H9 (cell line): ENCODE data around the gene C11orf21. TPM values are rescaled to one million over a fixed set of nuclear protein-coding genes. Genes with fewer than 3 reads are reported as not detected.

ENCODE experiments used
- DNase-seq: peaks from one replicate; pipeline ENCODE4 v3.0.0-alpha.2; 2017
- H2AFZ ChIP-seq: one replicate; pipeline ENCODE4 v1.6.1; 2013; ENCODE audit warnings: mild to moderate bottlenecking, low read length, control low read depth, moderate library complexity
- H2AK5ac ChIP-seq: 2 replicates; pipeline ENCODE4 v1.6.1; 2013; ENCODE audit warnings: low read length, control low read depth, mixed read lengths; ENCODE audit not compliant: insufficient read length
- H2BK120ac ChIP-seq: one replicate; pipeline ENCODE4 v1.6.1; 2013; ENCODE audit warnings: low read depth, mild to moderate bottlenecking, low read length, control low read depth, inconsistent platforms; ENCODE audit not compliant: poor library complexity, severe bottlenecking
- H2BK12ac ChIP-seq: 2 replicates; pipeline ENCODE4 v1.6.1; 2013; ENCODE audit warnings: low read length, control low read depth, mixed read lengths, low read depth; ENCODE audit not compliant: insufficient read length
- H2BK15ac ChIP-seq: 2 replicates; pipeline ENCODE4 v1.6.1; 2013; ENCODE audit warnings: low read depth, low read length, control low read depth
- H2BK20ac ChIP-seq: one replicate; pipeline ENCODE4 v1.6.1; 2013; ENCODE audit warnings: low read depth, mild to moderate bottlenecking, low read length, control low read depth, inconsistent platforms; ENCODE audit not compliant: poor library complexity, severe bottlenecking
- H2BK5ac ChIP-seq: 2 replicates; pipeline ENCODE4 v1.6.1; 2013; ENCODE audit warnings: low read length, control low read depth, mixed read lengths; ENCODE audit not compliant: insufficient read length
- H3K14ac ChIP-seq: 2 replicates; pipeline ENCODE4 v1.6.1; 2013; ENCODE audit warnings: low read length, control low read depth; ENCODE audit not compliant: insufficient read depth
- H3K18ac ChIP-seq: 2 replicates; pipeline ENCODE4 v1.6.1; 2013; ENCODE audit warnings: low read depth, mild to moderate bottlenecking, mixed read lengths, low read length, control low read depth; ENCODE audit not compliant: insufficient read length
- H3K23ac ChIP-seq: 2 replicates; pipeline ENCODE4 v1.6.1; 2013; ENCODE audit warnings: low read length, control low read depth, mixed read lengths, low read depth; ENCODE audit not compliant: insufficient read length
- H3K23me2 ChIP-seq: 2 replicates; pipeline ENCODE4 v1.6.1; 2013; ENCODE audit warnings: low read depth, mild to moderate bottlenecking, mixed read lengths, low read length, control low read depth; ENCODE audit not compliant: insufficient read length, poor library complexity, severe bottlenecking
- H3K27ac ChIP-seq: 2 replicates; pipeline ENCODE4 v1.5.1; 2013; ENCODE audit warnings: low read length, control low read depth, mixed read lengths, low read depth; ENCODE audit not compliant: insufficient read length
- H3K27me3 ChIP-seq: 2 replicates; pipeline ENCODE4 v1.6.1; 2013; ENCODE audit warnings: low read length, control low read depth, inconsistent platforms; ENCODE audit not compliant: insufficient read depth
- H3K4ac ChIP-seq: 2 replicates; pipeline ENCODE4 v1.6.1; 2013; ENCODE audit warnings: low read depth, mild to moderate bottlenecking, control low read depth, inconsistent platforms, low read length, moderate library complexity
- H3K4me1 ChIP-seq: 2 replicates; pipeline ENCODE4 v1.6.1; 2013; ENCODE audit warnings: low read length, control low read depth, inconsistent platforms; ENCODE audit not compliant: insufficient read depth
- H3K4me2 ChIP-seq: 2 replicates; pipeline ENCODE4 v1.6.1; 2013; ENCODE audit warnings: low read length, control low read depth, mixed read lengths; ENCODE audit not compliant: insufficient read length, insufficient read depth
- H3K56ac ChIP-seq: 2 replicates; pipeline ENCODE4 v1.6.1; 2013; ENCODE audit warnings: low read depth, mild to moderate bottlenecking, mixed read lengths, low read length, control low read depth; ENCODE audit not compliant: insufficient read length
- H3K79me1 ChIP-seq: 2 replicates; pipeline ENCODE4 v1.6.1; 2013; ENCODE audit warnings: low read depth, mild to moderate bottlenecking, moderate library complexity, low read length, control low read depth, inconsistent platforms; ENCODE audit not compliant: insufficient read depth, poor library complexity, severe bottlenecking
- H3K79me2 ChIP-seq: 2 replicates; pipeline ENCODE4 v1.6.1; 2013; ENCODE audit warnings: low read length, control low read depth, inconsistent platforms; ENCODE audit not compliant: insufficient read depth
- H3K9ac ChIP-seq: 2 replicates; pipeline ENCODE4 v1.6.1; 2013; ENCODE audit warnings: low read length, control low read depth, mixed read lengths; ENCODE audit not compliant: insufficient read length; ENCODE audit errors: extremely low read depth
- H3K9me3 ChIP-seq: one replicate; pipeline ENCODE4 v1.6.1; 2013; ENCODE audit warnings: low read depth, low read length, inconsistent platforms; ENCODE audit not compliant: control insufficient read depth
- H3T11ph ChIP-seq: one replicate; pipeline ENCODE4 v1.6.1; 2013; ENCODE audit warnings: mild to moderate bottlenecking, low read length, control low read depth, inconsistent platforms
- H4K20me1 ChIP-seq: one replicate; pipeline ENCODE4 v1.6.1; 2013; ENCODE audit not compliant: control insufficient read depth, insufficient read length, insufficient read depth
- H4K5ac ChIP-seq: 2 replicates; pipeline ENCODE4 v1.6.1; 2013; ENCODE audit warnings: low read depth, mild to moderate bottlenecking, mixed read lengths, low read length, control low read depth; ENCODE audit not compliant: insufficient read length
- H4K8ac ChIP-seq: replicated peaks from 2 replicates; pipeline ENCODE4 v1.6.1; 2013; ENCODE audit warnings: low read length, control low read depth, mixed read lengths, low read depth; ENCODE audit not compliant: insufficient read length
- H4K91ac ChIP-seq: 2 replicates; pipeline ENCODE4 v1.6.1; 2013; ENCODE audit warnings: low read depth, mild to moderate bottlenecking, moderate library complexity, mixed read lengths, low read length, control low read depth; ENCODE audit not compliant: insufficient read length
- H3K27ac Mint-ChIP-seq, 3 experiments: 2 replicates in 2 of 3; 3 replicates in 1 of 3; pipeline ENCODE4 v1.8.0; 2020 to 2021; ENCODE audit warnings: mixed read lengths in 3 of 3, mild to moderate bottlenecking in 1 of 3, moderate library complexity in 1 of 3
- H3K27me3 Mint-ChIP-seq: 2 replicates; pipeline ENCODE4 v1.8.0; 2021; ENCODE audit warnings: low read depth, mild to moderate bottlenecking, moderate library complexity, mixed read lengths
- H3K36me3 Mint-ChIP-seq, 3 experiments: 2 replicates in 2 of 3; 3 replicates in 1 of 3; pipeline ENCODE4 v1.8.0; 2020 to 2021; ENCODE audit warnings: low read depth in 3 of 3, mixed read lengths in 3 of 3; ENCODE audit not compliant: insufficient read depth in 1 of 3
- H3K4me1 Mint-ChIP-seq, 2 experiments: 2 replicates each; pipeline ENCODE4 v1.8.0; 2020; ENCODE audit warnings: mixed read lengths in 2 of 2
- H3K4me3 Mint-ChIP-seq, 2 experiments: 2 replicates in 1 of 2; 3 replicates in 1 of 2; pipeline ENCODE4 v1.8.0; 2020 to 2021; ENCODE audit warnings: mild to moderate bottlenecking in 2 of 2, mixed read lengths in 2 of 2, moderate library complexity in 1 of 2
- H3K9me3 Mint-ChIP-seq, 2 experiments: 2 replicates in 1 of 2; 3 replicates in 1 of 2; pipeline ENCODE4 v1.8.0; 2020; ENCODE audit warnings: mild to moderate bottlenecking in 2 of 2, mixed read lengths in 2 of 2, moderate library complexity in 1 of 2
- CTCF ChIP-seq: fragments of 200-600 bp; sonication (generic); conservative IDR thresholded peaks from 3 replicates; pipeline ENCODE4 v1.8.0; 2021; ENCODE audit warnings: antibody characterized with exemption, mild to moderate bottlenecking
- WGBS: extraction: QIAGEN DNeasy Blood & Tissue Kit; methylation state at CpG from one replicate; pipeline ENCODE4 v1.1.7; 2013; ENCODE audit warnings: missing lambda C conversion rate, low lambda C conversion rate, mixed read lengths; ENCODE audit not compliant: insufficient read length; ENCODE audit errors: extremely low coverage; 5-methylcytosine and 5-hydroxymethylcytosine counted together
- total RNA-seq: library from RNA; stranded (reverse); gene quantifications from 2 replicates; pipeline ENCODE4 v1.2.1, GENCODE V29; 2021

Gene C11orf21
- total RNA-seq, 1 experiment from 2014 or later, result not detected

- peaks cover 8% of the 10 kb centered on the region for H3K9me3 ChIP-seq
- Mint-ChIP-seq H3K27ac (no peak overlapping the region), H3K36me3 (peaks cover 0 to 8% (median 7%) of the 10 kb centered on the region in 3 experiments; a peak in 4 of 7 replicates), H3K4me3 (no peak overlapping the region), H3K4me1 (peaks cover 0 to 4% of the 10 kb centered on the region in 2 experiments; a peak in 1 of 4 replicates), H3K9me3 (peaks cover 35 to 41% of the 10 kb centered on the region in 2 experiments), H3K27me3 (peaks cover 56% of the 10 kb centered on the region)
- no peaks in the 10 kb centered on the region for H3K27me3 ChIP-seq
- H2BK5ac ChIP-seq, result no peak overlapping the region
- H3T11ph ChIP-seq, result no peak overlapping the region
- TF ChIP-seq CTCF, result no peak
- H2AFZ ChIP-seq, result no peak overlapping the region
- H3K4me1 ChIP-seq, result no peaks in the 10 kb centered on the region
- H3K18ac ChIP-seq, result no peak overlapping the region
- H3K23ac ChIP-seq, result no peak overlapping the region
- no peaks in the 10 kb centered on the region for H3K23me2 ChIP-seq
- no peaks in the 10 kb centered on the region for H4K20me1 ChIP-seq
- H3K4me2 ChIP-seq, result no peak overlapping the region
- H3K4ac ChIP-seq, result no peak overlapping the region
- no peak overlapping the region for H3K9ac ChIP-seq
- H3K56ac ChIP-seq, result no peak overlapping the region
- H2BK15ac ChIP-seq, result no peak overlapping the region
- H4K91ac ChIP-seq, result no peak overlapping the region
- WGBS, result no CpG with 5 or more reads among the region's 2 CpGs
- H3K14ac ChIP-seq, result no peak overlapping the region
- H3K79me2 ChIP-seq, result no peaks in the 10 kb centered on the region
- no peaks in the 10 kb centered on the region for H3K79me1 ChIP-seq
- no peak for DNase-seq
- no peak overlapping the region for H4K8ac ChIP-seq
- H2AK5ac ChIP-seq, result no peak overlapping the region
- no peak overlapping the region for H2BK120ac ChIP-seq
- no peak overlapping the region for H4K5ac ChIP-seq
- no peak overlapping the region for H2BK20ac ChIP-seq
- no peak overlapping the region for H3K27ac ChIP-seq
- H2BK12ac ChIP-seq, result no peak overlapping the region
Observed at GRCh38 chr11:2345050-2345449, 43.3 kb upstream of the C11orf21 start.
